GM21717 (cell line): ENCODE data around the gene INSC.

Experiments used
- ATAC-seq: cut with Tn5 transposase; IDR thresholded peaks from one replicate; pipeline ENCODE4 v1.9.1; 2021; ENCODE audit warnings: mild to moderate bottlenecking, moderate library complexity; ENCODE audit not compliant: unreplicated experiment

Gene INSC

DNA sequence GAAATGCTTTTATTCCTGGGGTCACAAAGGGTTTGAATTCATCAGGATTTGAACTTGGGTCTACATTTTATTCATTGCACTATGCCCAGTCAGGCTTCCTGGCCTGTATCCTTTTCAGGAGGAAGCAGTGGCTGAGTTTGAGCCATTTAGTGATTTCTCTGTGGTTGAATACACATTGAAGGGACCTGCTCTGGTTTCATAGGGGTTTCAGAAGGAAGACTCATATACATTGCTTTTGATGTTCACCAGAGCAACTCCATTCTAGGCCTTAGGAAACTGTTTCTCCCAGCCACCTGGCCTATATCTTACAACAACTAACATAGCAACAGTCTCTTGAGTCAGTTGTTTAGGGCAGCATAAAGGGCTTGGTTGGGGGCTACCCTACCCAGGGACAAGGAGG lies 165.7 kb downstream of the INSC start:
- no peak for ATAC-seq

DNA sequence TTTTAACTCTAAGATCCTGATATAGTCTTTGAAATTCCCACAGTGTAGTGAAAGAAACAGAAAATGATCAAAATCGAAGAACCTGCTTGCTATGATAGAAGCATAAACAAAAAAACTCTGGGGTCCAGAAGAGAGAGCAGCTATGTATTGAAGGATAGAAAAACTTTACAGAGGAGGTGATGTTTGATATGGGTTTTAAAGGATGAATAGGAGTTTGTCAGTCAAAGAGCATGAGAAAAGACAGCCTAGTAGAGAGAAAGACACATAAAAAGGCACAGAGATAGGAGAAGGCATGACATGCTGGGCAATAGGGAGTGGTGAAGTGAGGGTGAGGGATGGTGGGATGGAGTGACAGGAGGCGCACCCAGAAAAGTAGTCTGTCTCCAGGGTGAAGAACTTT lies 168.0 kb downstream of the INSC start:
- no peak for ATAC-seq

DNA sequence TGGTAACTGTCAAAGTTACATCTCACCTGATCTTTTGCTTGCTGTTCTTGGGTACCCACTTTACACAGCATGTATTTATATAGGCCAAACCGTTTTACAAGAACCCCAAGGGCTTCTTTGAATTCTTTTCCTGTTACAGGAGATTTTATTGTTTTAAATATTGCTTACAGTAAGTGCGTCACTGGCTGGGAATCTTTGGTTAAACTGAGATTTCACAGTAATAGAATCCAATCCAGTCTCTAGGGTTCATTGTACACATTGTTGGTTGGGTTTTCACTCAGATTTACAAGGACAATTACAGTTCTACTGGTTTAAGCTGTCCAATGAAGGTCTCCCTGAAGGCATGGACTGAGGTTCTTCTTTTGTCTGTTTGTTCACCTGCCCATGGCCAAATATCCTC lies 171.7 kb downstream of the INSC start:
- no peak for ATAC-seq

DNA sequence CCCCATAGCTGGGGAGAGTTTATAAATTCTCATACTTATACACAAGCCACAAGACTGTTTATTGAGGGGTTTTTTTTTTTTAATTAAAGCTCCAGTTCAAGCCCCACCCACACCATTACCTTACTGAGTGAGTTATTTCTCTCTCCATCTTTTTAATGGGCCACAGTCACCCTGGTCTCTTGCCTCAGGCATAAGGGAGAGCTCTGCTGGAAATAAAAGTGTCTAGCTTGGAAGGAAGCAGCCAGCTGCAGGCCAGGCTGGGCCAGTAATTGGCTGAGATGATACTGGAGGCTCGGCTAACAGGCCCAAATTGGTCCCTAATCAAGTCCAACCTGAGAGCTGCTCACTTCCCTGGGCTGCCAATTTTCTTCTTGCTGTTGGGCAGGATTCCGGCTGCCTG lies 174.1 kb downstream of the INSC start:
- ATAC-seq = no peak

DNA sequence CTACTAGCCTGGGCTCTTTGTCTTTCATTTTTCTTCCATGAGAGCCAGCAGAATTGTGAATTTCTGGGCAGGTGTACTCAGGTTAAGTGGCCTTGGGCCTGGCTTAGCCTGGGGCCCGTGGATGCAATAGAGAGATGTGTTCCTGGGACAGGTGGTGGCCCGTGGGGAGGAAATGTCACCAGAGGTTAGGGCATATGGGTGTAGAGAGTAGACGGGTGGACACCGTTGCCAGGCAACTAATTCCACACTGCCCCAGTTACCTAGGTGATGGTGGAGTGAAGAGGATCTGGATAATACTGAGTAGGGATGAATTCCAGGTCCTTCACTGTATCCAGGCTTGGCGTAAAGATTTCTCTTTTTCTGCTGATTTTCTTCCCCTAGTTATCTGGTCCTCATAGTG lies 175.0 kb downstream of the INSC start:
- no peak for ATAC-seq

DNA sequence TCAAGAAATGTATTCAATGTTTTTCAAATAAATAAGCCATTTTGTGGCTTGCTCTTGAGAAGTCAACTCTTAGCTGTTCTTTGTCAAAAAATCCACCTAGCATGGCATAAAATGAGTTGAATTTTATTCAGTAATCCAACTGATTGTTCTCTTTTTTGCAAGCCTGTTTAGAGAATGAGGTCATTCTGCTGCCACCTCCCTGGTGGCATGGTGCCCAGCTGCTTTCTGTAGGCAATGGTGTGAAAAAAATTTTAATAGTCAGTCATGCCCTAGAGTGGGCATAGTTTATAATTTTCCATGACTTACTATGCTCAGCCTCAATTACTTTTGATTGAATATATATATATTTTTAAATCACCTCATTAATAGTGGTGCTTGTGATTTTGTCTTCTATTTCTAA lies 177.2 kb downstream of the INSC start:
- ATAC-seq = no peak

DNA sequence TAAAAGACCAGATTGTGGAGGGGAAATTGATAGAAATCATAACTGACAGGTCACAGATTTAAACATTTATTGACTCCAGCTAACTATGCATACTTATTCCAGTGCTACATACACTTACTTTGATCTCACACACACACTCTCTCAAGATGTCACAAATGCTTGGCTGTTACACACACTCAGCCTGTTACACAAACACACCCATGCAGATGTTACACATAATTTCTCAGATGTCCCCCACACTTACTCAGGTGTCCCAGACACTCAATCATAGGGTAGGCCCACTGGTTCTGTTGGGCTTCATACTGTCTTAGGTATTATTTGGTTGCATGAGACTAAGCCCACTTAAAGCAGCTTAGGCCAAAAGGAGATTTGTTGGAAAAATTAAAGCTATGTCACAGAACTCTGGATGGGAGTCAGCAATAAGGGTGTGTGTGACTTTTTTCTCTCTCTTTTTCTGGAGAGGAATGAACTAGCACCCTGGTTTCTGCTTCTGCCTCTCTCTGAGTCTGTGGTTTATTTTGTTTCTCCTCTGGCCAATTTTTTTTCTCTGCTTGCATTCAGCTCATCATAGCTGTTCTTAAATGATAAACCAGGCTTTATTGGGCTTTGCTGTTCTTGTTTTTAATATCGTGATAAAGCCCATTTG lies 179.4 kb downstream of the INSC start:
- no peak for ATAC-seq

DNA sequence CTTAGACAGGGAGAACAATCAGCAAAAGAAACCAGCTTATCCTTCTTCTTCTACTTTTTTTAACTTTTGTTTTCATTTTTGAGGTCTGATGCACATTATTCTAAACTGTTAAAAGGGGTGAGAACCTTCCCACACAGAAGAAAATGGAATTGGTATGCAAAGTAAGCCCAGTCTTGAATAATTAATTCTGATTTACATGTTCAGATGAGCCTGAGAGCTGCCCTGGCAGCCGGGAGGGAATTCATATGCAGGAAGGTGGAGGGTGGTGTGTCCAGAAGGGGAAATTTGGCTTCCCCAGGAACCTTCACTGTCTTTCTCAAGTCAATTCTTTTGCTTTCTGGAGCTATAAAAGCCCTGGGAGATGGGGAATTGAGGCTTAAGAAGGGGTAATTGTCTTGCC lies 181.0 kb downstream of the INSC start:
- ATAC-seq = no peak
